Measurements from ENCODE around the gene SNCAIP.

The SNCAIP gene

GRCh38 chr5:122430319-122430586 lies 118.2 kb downstream of the SNCAIP start:
- ChIA-PET POLR2A (no interaction called here), CTCF (no interaction called here)
- no peak for TF ChIP-seq CTCF (IDR thresholded peaks at IDR 0.05; ENCODE audit: control extremely low read depth, extremely low read depth, low read depth, missing control alignments)

GRCh38 chr5:122431298-122431697 lies 119.3 kb downstream of the SNCAIP start:
- TF ChIP-seq CTCF (IDR thresholded peaks at IDR 0.05; ENCODE audit: control extremely low read depth, extremely low read depth, low read depth, missing control alignments): no peak
- DNase-seq (ENCODE audit: extremely low spot score): no peak
- ChIA-PET CTCF (no interaction called here), POLR2A (no interaction called here)

More at GRCh38 chr5:122430319-122430586, 118.2 kb downstream of the SNCAIP start:
- DNase-seq (ENCODE audit: extremely low spot score): no peak

- ChIA-PET POLR2A (no interaction called here), CTCF (interaction anchor here (1.4 kb wide), 1 partner anchor 117 kb away, joined by 3 read pairs; no protein-coding TSS in a partner anchor)
- no peak for DNase-seq (ENCODE audit: extremely low spot score)
- TF ChIP-seq CTCF (IDR thresholded peaks at IDR 0.05; ENCODE audit: control extremely low read depth, extremely low read depth, low read depth, missing control alignments): no peak
These were observed 122.4 kb downstream of the SNCAIP start for GRCh38 chr5:122434205-122434970.

- ChIA-PET POLR2A (no interaction called here), CTCF (no interaction called here)
- TF ChIP-seq CTCF (IDR thresholded peaks at IDR 0.05; ENCODE audit: control extremely low read depth, extremely low read depth, low read depth, missing control alignments): no peak
- DNase-seq (ENCODE audit: extremely low spot score): no peak
These were observed 123.2 kb downstream of the SNCAIP start for GRCh38 chr5:122435234-122435633.

GRCh38 chr5:122435761-122436160 lies 123.7 kb downstream of the SNCAIP start:
- no peak for DNase-seq (ENCODE audit: extremely low spot score)
- ChIA-PET POLR2A (no interaction called here), CTCF (no interaction called here)
- no peak for TF ChIP-seq CTCF (IDR thresholded peaks at IDR 0.05; ENCODE audit: control extremely low read depth, extremely low read depth, low read depth, missing control alignments)

- TF ChIP-seq CTCF (IDR thresholded peaks at IDR 0.05; ENCODE audit: control extremely low read depth, extremely low read depth, low read depth, missing control alignments): no peak
- ChIA-PET POLR2A (no interaction called here), CTCF (no interaction called here)
- DNase-seq (ENCODE audit: extremely low spot score): no peak
These were observed 124.6 kb downstream of the SNCAIP start for GRCh38 chr5:122436615-122437014.

All from GM10248 (cell line).